GM18951 (cell line): Measurements from ENCODE around the gene ITPR3.

ENCODE experiments used
- POLR2A ChIP-seq: IDR thresholded peaks from 4 replicates; pipeline ENCODE4 v1.6.1; 2011; ENCODE audit warnings: mild to moderate bottlenecking; ENCODE audit not compliant: insufficient read length, insufficient read depth; ENCODE audit errors: extremely low read depth
- in situ Hi-C: fragments of 300-500 bp; cut with MboI; formaldehyde crosslinking; loops from one replicate; pipeline ENCODE4 v1.12.0; 2022; ENCODE audit warnings: low sequenced_read_pairs, mixed read lengths, inconsistent platforms; ENCODE audit not compliant: unreplicated experiment

ITPR3 gene

DNA sequence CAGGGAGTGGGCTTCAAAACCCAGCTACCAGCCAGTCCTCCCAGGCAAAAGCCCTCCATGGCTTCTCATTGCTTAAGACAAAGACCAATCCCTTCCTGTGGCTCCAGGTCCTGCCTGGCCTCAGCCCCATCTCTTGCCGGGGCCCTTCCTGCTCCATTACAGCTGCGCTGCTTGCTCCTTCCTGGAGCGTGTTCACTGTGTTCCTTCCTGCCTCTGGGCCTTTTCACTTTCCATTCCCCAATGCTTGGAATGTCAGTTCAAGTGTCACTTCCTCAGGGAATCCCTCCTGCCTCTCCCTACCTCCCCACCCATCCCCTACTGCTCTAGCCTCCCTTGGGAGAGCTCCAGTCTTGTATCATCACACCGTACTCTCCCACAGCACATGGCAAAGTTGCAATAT, 11.1 kb upstream of the ITPR3 start:
- in situ Hi-C loops, result no loop called here
- no peak for TF ChIP-seq POLR2A

DNA sequence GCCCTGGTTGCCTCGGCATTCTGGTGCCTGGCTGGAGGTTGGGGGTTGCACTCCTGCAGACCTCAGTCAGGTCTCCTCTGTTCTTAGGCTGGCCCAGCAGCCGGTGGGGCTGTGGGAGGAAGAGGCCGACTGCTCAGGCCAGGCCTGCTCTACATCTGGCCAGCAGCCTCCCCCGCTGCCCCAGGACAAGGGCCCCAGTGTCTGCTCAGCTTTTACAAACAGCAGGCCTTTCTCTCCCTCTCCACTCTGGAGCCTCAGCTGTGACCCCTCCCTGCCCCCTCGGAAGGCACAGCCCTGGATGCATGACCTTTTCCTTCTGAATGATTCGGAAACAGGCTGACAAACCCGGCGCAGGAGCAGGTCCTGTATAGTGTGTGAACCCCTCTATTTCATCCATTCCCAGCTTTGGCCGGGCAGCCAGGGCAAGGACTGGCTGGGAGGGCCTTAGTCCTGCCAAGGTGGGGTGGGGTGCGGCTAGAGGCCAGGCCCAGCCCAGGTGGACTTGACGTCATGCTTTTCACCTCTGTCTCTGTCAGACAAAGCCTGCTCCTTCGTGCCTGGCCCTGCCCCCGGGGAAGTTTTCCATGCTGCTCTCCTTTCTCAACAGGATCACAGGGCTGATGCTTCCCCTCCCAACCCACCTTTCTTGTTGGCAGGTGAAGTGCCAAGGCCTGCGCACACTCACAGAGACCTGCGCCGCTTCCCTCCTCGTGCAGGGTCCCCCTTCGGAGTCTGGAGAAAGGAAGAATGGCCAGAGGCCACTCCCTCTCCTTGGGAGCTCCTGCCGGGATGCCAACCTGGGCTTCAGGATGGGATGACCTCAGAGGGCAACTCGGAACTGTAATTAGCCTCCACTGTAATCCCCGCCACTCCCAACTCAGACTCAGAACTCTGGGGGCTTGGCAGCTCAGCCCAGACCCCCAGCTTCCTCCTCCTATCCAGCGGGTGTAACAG, 10.1 kb upstream of the ITPR3 start:
- in situ Hi-C loops, result no loop called here
- TF ChIP-seq POLR2A, result no peak

DNA sequence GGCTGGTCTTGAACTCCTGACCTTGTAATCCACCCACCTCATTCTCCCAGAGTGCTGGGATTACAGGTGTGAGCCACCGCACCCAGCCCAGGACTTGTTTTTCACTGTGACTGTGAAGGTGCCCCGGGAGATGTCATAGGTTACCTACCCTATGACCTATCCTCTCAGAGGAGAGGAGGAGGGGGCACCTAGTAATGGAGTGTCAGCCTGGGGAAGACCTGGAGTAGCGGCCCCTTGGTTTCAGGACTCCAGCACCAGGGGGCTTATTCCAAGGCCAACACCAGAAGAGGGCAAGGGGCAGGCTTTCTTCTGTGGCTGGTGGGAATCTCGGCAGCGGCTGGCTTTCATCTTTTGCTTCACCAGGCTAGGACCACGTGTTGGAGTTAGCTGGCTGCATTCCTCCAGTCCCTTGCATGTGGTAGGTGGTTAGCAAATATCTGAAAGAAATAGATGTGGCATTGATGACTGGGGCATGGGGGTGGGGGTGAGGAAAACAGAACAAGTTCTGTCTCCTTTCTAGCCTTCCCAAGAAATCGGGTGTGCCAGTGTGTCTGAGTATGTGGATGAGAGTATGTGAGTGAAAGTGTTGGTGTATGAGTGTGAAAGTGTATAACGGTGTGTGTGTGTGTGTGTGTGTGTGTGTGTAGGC, 7.9 kb upstream of the ITPR3 start:
- in situ Hi-C loops, result no loop called here
- no peak for TF ChIP-seq POLR2A

DNA sequence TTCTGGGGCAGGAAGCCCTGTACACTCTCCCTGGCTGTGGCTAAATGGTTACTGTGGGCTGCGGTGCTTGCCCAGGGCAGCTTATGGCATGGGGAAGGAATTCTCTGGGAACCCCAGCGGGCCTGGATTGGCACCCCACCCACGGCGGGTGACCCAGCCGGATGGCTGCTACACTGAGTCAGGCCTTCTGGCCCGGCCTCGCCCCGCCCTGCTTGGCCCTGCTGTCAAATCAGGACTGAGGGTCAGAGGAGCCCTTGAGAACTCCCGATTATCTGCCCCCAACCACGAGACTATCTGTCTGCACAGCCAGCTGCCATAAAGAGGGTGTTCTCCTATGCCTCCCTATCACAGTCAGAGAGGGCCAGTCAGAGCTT, 7.3 kb upstream of the ITPR3 start:
- no peak for TF ChIP-seq POLR2A
- in situ Hi-C loops, result no loop called here

DNA sequence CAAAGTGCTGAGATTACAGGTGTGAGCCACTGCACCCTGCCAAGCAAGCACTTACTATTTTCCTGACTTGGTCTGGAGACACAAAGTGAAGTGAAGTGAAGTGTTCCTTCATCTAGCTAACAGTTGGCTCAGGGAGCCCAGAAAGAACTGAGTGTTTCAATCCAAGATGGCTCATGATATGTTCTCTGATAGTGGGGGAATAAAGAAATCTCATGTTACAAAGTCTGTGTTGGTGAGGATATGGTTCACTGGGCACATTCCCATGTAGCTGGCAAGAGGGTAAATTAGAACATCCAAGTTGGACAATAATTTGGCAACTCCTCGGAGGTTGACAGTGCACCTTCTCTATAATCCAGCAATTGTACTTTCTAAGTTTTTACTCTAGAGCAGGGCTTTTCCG, 5.0 kb upstream of the ITPR3 start:
- TF ChIP-seq POLR2A, result no peak

DNA sequence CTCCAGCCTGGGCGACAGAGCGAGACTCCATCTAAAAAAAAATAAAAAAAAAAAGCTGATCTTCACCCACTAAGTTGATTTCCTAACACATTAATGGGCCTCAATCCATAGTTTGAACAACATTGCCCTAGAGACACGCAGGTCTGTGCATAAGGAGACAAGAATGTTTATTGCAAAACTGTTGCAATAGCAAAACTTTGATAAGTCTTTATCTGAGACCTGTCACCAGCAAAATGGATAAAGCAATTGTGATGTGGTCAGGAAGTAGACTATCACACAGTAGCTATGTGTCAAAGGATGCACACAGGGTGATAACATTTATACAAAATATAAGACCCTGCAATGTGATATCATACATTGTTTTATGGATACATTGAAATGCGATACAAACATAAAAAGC, 4.2 kb upstream of the ITPR3 start:
- no peak for TF ChIP-seq POLR2A
- in situ Hi-C loops, result no loop called here

More for the DNA sequence above, 5.0 kb upstream of the ITPR3 start:
- in situ Hi-C loops, result no loop called here

DNA sequence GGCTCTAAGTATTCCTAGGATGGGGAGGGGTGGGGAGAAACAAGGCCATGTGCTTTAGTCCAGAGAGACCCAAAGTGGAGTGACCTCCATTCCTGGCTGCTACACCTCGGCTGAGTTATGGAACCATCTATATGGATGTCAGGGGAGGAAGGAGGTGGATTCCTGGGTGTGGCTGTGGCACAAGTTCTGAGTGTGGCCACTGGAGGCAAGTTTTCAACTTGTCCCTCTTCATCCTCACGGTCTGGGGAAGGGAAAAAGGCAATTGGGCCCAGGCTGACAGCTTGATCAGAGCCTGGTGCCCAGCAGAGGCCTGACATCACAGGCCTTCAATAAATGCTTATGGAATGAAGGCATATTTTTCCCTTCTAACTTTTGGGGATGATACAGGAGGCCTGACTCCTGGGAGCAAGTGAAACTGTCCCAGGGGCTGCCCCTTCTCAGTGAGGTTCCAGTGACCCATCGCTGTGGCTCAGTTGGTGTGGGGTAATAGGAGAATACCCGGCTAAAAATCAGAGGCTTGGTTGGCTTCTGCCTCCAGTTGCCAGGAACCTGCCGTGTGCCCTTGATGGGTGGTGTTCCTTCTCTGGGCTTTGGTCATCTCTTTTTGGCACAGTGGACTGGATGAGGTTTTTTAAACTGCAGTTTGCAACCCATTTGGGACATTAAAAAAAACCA, 1.8 kb upstream of the ITPR3 start:
- TF ChIP-seq POLR2A, result no peak
- in situ Hi-C loops, result no loop called here

DNA sequence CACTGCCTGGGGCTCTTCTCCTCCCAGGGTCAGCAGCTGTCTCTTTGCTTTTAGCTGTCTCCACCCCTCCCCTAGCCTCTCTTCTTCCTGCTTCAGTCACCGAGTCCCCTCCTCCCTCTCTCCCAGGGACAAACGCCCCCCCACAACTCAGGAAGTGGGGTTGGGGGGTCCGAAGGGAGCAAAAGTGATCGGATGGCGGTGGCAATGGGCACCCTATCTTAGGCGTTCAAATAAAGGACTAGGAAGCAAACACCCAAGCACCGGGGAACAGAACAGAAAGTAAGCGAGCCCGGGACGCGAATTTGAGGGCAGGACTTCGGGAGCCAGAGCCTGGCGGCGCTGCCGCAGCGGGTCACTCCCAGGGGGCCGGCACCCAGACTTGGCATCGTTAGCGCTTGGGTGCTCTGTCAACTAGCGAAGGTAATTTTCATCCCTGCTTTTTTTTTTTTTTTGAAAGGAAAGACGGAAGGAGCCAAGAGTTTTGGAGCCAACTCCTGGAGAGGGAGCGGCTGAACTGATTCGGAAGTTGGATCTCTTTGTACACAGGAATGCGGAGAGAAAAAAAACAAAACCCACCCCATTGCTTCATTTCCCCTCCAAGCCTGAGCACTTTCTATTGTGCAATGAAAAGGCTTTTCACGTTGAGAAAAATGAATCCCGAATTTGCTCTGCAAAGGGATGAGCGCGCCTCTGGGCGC, 815 bp upstream of the ITPR3 start:
- in situ Hi-C loops, result no loop called here
- peak; percentile 33 for TF ChIP-seq POLR2A

DNA sequence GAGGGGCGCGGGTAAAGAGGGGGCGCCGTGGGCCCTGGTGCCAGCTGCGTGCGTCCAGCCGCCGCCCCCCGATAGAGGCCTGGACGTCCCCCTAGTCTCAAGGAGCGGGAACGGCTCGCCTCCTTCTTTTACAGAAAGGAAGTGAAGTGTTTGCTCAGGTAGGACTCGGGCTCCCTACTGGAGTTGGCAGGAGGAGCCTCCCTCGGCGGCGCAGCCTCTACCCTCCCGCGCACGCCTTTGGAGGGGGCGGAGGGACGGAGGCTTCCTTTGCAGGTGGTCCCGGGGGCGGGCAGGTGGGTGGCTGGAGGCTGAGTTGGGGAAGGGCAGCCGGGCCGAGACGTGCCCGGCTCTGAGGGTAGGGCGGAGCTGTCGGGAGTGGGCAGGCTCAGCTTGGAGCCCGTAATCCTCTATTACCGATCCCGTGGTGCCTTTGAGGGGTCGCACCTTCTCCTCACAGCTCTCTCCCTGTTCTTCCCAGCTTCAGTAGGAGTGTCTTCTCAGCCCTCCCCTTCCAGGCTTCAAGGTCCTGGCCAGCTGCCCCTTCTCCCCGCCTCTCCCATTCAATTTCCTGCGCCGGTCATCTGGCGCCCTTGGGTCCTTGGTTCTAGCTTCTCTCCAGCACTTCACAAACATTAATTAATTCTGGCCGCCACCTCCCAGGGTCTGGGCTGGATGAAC, 728 bp downstream of the ITPR3 start:
- no peak for TF ChIP-seq POLR2A
- in situ Hi-C loops, result no loop called here

DNA sequence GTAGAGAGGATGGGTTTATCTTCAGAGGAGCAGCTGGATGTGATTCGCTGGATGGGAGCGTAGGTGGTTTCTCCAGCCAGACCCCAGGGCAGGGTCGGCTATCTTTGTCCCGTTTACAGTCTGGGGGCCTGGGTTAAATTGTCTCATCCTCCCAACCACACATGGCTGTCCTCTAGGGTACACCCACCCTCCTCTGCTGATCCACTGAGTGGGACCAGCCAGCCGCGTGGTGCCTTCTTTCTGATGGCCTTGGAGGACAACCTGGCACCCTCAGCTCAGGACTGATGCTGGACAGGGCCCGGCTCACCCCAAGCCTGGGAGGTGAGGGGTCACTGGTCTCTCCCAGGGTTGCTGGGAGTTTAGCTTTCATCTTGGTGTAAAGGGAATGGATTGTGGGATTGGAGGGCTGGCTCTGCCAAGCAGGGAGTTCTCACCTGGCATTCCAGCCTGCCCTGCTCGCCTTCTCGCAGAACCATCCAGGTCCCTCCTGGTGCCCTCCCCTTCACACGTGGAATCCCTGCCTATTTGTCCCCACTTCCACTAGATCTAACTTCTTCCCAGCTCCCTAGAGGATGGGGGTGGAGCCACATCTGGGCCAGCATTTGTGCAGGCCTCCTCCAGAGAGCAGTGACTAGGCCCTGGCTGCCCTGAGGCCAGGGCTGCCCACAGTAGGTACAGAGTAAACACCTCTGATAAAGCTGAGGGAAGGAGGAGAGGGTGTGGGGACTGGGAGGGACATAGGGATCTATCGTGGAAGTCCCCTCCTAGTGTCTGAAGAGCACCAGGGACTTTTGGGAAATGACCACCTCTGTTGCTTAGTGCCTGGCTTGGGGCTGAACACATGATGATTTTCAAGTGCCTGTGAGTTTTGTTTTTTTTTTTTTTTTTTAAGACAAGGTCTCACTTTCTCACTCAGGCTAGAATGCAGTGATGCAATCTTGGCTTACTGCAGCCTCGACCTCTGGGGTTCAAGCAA, 1.6 kb downstream of the ITPR3 start:
- TF ChIP-seq POLR2A, result no peak
- in situ Hi-C loops, result no loop called here

DNA sequence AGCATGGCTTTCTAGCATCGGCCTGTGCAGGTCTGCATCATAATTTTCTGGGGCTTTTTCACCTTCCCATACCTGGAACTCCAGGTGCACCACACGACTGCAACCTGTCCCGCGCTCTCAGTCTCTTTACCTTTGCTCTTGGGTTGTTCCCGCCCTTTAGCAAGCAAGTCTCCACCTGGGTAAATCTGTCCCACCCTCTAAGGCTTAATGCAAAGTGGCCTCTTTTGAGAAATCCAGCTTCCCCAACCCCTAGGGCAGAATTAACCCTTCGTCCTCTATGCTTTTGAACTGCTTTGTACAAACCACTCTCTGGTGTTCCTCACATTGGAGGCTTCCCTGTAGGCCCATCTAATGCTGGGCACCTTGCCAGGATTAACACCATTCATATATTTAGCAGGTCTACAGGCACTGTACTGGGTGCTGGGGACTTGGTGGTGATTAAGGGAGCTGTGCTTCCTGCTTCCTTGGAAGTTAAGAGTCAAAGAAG, 2.8 kb downstream of the ITPR3 start:
- TF ChIP-seq POLR2A, result no peak
- in situ Hi-C loops, result no loop called here
